Sigmoid colon (tissue), 7 donors: ENCODE data around the gene ZNF213. TPM values are rescaled to one million over a fixed set of nuclear protein-coding genes. Genes with fewer than 3 reads are reported as not detected.

Experiments
- DNase-seq: peaks from one replicate; pipeline ENCODE4 v3.0.0-alpha.2; 2019
- H3K27ac ChIP-seq, 4 donors: fragments of 200-600 bp; sonication (generic); one replicate each; pipeline ENCODE4 v1.5.1; 2016 to 2019; ENCODE audit warnings: mild to moderate bottlenecking in 1 of 4
- H3K27me3 ChIP-seq, 3 donors: fragments of 200-600 bp; sonication (generic); one replicate each; pipeline ENCODE4 v1.5.1; 2019; ENCODE audit warnings: mild to moderate bottlenecking in 1 of 3
- H3K36me3 ChIP-seq, 4 donors: fragments of 200-600 bp; sonication (generic); one replicate each; pipeline ENCODE4 v1.5.1; 2016 to 2019
- H3K4me1 ChIP-seq, 4 donors: fragments of 200-600 bp; sonication (generic); one replicate each; pipeline ENCODE4 v1.5.1; 2017 to 2019
- H3K4me3 ChIP-seq, 4 donors: fragments of 200-600 bp; sonication (generic); one replicate each; pipeline ENCODE4 v1.5.1; 2017 to 2019; ENCODE audit warnings: mild to moderate bottlenecking in 2 of 4, moderate library complexity in 1 of 4
- H3K9me3 ChIP-seq, 4 donors: fragments of 200-600 bp in 3 of 4; sonication (generic) in 3 of 4; one replicate each; pipeline versions ENCODE4 v1.5.1 to v1.6.1; 2013 to 2019
- CTCF ChIP-seq, 4 experiments: fragments of 450-650 bp in 3 of 4; fragments of 200-600 bp in 1 of 4; IDR thresholded peaks; one replicate each; pipeline ENCODE4 v1.5.1; 2016 to 2019; ENCODE audit warnings: antibody characterized with exemption in 4 of 4, mild to moderate bottlenecking in 3 of 4, moderate library complexity in 2 of 4
- EP300 ChIP-seq, 4 donors: sonication (generic); formaldehyde crosslinking; IDR thresholded peaks; one replicate each; pipeline ENCODE4 v1.6.1; 2017; ENCODE audit warnings: antibody characterized with exemption in 4 of 4
- POLR2A ChIP-seq, 2 donors: fragments of 450-650 bp; IDR thresholded peaks; one replicate each; pipeline ENCODE4 v1.6.1; 2016; ENCODE audit warnings: antibody characterized with exemption in 2 of 2, mild to moderate bottlenecking in 2 of 2, moderate library complexity in 2 of 2
- POLR2AphosphoS5 ChIP-seq, 4 donors: sonication (generic); formaldehyde crosslinking; IDR thresholded peaks; one replicate each; pipeline ENCODE4 v1.6.1; 2017; ENCODE audit warnings: antibody characterized with exemption in 4 of 4
- WGBS, 2 donors: extraction: QIAGEN DNeasy Blood & Tissue Kit; methylation state at CpG; one replicate each; pipeline ENCODE4 v1.1.7; 2013; 5-methylcytosine and 5-hydroxymethylcytosine counted together
- intact Hi-C: fragments of 100-400 bp; cut with DNase I; formaldehyde crosslinking; loops from one replicate; pipeline ENCODE4 v1.15.1; 2023
- polyA plus RNA-seq, 3 donors: library from polyadenylated mRNA; stranded (reverse); fragments of 200-250 nt; gene quantifications; one replicate each; pipeline ENCODE4 v1.2.3, GENCODE V29; 2013
- total RNA-seq, 4 donors: library from RNA; depleted of rRNA; stranded (reverse); fragments of >200 nt; gene quantifications; one replicate each; pipeline ENCODE4 v1.1.0, GENCODE V29; 2016
- donor health status: healthy with polysubstance abuse.
- donor health status: Bipolar disorder and iron deficiency.
- donor health status: healthy.

ZNF213 gene
- total and polyA plus RNA-seq, 7 donors: 2.6 to 11.3 (median 7.2) TPM

DNA sequence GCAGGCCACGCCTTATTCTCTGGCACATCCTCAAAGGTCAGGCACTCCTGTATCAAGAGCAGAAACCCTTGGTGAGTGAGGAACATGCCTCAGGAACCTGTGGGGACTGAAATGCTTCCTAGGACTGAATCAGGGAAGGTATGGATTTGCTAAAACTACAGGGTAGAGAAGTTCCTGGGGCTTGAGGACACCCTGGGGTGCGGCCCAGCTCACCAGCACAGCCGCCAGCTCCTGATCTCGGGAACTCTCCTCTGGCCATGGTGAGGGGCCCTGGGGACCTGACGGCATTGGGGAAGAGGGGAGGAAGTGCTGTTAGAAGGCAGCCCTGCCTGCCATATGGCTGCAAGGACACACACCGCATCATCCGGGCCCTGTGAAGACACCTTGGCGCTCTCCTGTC is 43.3 kb upstream of the ZNF213 start:
- Histone ChIP-seq H3K4me3 (no peak overlapping the region), H3K9me3 (no peaks in the 10 kb centered on the region), H3K27me3 (peaks cover 0 to 13% (median 13%) of the 10 kb centered on the region in 3 donors), H3K27ac (no peak overlapping the region), H3K4me1 (no peaks in the 10 kb centered on the region), H3K36me3 (no peaks in the 10 kb centered on the region)
- TF ChIP-seq POLR2A (IDR thresholded peaks at IDR 0.05) (no peak), CTCF (IDR thresholded peaks at IDR 0.05) (no peak), EP300 (IDR thresholded peaks at IDR 0.05) (no peak), POLR2AphosphoS5 (IDR thresholded peaks at IDR 0.05) (no peak)
- 85 to 87% methylated on average over 8 of the region's 8 CpGs for WGBS, 2 donors
- intact Hi-C loops: no loop called here
- no peak for DNase-seq

GRCh38 chr16:3092501-3092941 is 42.3 kb upstream of the ZNF213 start:
- no peak for TF ChIP-seq POLR2A (IDR thresholded peaks at IDR 0.05)
- TF ChIP-seq EP300 (IDR thresholded peaks at IDR 0.05): no peak
- no peak for TF ChIP-seq POLR2AphosphoS5 (IDR thresholded peaks at IDR 0.05)
- no peak for TF ChIP-seq CTCF (IDR thresholded peaks at IDR 0.05)
- Histone ChIP-seq H3K36me3 (no peaks in the 10 kb centered on the region), H3K9me3 (no peaks in the 10 kb centered on the region), H3K27ac (no peak overlapping the region), H3K4me1 (no peaks in the 10 kb centered on the region), H3K27me3 (peaks cover 0 to 13% (median 13%) of the 10 kb centered on the region in 3 donors), H3K4me3 (no peak overlapping the region)
- 64 to 77% methylated on average over 20 of the region's 20 CpGs for WGBS, 2 donors
- no peak for DNase-seq
- intact Hi-C loops: no loop called here

DNA sequence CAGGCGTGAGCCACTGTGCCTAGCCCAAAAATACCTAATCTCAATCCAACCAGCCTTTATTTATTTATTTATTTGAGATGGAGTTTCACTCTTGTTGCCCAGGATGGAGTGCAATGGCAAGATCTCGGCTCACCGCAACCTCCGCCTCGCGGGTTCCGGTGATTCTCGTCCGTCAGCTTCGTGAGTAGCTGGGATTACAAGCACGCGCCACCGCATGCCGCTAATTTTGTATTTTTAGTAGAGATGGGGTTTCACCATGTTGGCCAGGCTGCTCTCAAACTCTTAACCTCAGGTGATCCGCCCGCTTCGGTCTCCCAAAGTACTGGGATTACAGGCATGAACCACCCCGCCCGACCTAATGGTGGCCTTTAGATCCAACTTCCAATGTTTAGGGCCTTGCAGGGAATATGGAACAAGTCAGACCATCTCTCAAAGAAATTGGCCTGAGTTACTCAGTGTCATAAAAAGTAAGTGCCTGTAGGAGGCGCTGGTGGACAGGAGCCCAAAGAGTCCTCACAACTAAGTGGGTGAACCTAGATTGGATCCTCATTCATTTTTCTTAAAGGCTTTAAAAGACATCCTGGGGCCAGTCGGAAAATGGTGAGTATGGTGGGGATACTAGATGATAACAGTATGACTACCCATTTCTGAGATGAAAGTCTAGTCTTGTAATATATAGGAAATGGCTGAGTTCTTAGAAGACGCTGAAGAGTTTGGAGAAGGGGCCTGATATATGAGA is 40.4 kb upstream of the ZNF213 start:
- Histone ChIP-seq H3K27me3 (peaks cover 5 to 24% (median 20%) of the 10 kb centered on the region in 3 donors), H3K9me3 (no peaks in the 10 kb centered on the region), H3K4me3 (no peak overlapping the region), H3K27ac (no peak overlapping the region), H3K4me1 (no peaks in the 10 kb centered on the region), H3K36me3 (no peaks in the 10 kb centered on the region)
- no peak for TF ChIP-seq EP300 (IDR thresholded peaks at IDR 0.05)
- peak in 2 of 4 experiments; percentile 18 to 28 for TF ChIP-seq CTCF (IDR thresholded peaks at IDR 0.05)
- no peak for DNase-seq
- 72 to 88% methylated on average over 22 of the region's 22 CpGs for WGBS, 2 donors
- intact Hi-C loops: no loop called here

DNA sequence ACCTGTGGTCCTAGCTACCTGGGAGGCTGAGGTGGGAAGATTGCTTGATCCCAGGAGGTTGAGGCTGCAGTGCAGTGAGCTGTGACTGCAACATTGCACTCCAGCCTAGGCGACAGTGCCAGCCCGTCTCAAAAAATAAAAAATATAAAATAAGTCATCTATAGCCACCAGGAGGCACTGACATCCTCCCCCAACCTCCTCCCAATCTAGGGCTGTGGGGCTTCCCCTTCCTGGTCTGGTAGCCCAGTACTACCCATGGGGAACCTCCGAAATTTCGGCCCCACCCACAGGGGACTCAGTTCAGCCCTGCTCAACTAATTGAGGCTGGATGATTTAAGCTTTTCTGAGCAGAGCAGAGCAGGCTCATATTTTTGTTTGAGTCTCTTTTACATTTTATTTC is 39.0 kb upstream of the ZNF213 start:
- TF ChIP-seq POLR2AphosphoS5 (IDR thresholded peaks at IDR 0.05): no peak
- no peak for TF ChIP-seq CTCF (IDR thresholded peaks at IDR 0.05)
- no peak for TF ChIP-seq POLR2A (IDR thresholded peaks at IDR 0.05)
- TF ChIP-seq EP300 (IDR thresholded peaks at IDR 0.05): no peak
- Histone ChIP-seq H3K27ac (no peak overlapping the region), H3K36me3 (no peaks in the 10 kb centered on the region), H3K4me1 (peaks cover 0 to 11% (median 7%) of the 10 kb centered on the region in 4 donors), H3K4me3 (no peak overlapping the region), H3K9me3 (no peaks in the 10 kb centered on the region), H3K27me3 (peaks cover 6 to 38% (median 31%) of the 10 kb centered on the region in 3 donors)
- intact Hi-C loops: no loop called here
- 6 to 18% methylated on average over 4 of the region's 4 CpGs for WGBS, 2 donors
- no peak for DNase-seq
